KOPT-K1 (cell line): ENCODE measurements around the gene NDFIP2.

Experiments
- H3K27ac ChIP-seq: fragments of 200-600 bp; sonication (generic); 2 replicates; pipeline ENCODE4 v1.5.1; 2016; ENCODE audit warnings: antibody characterized with exemption, mild to moderate bottlenecking, low read depth, low read length; ENCODE audit not compliant: poor library complexity, severe bottlenecking
- H3K36me3 ChIP-seq: fragments of 200-600 bp; sonication (generic); 2 replicates; pipeline ENCODE4 v1.5.1; 2017; ENCODE audit warnings: antibody characterized with exemption, mild to moderate bottlenecking, low read length, moderate library complexity; ENCODE audit not compliant: insufficient read depth
- H3K9me3 ChIP-seq: fragments of 200-600 bp; sonication (generic); 2 replicates; pipeline ENCODE4 v1.5.1; 2017; ENCODE audit warnings: antibody characterized with exemption, low read length, mild to moderate bottlenecking; ENCODE audit not compliant: insufficient read depth, poor library complexity, severe bottlenecking

NDFIP2 gene

DNA sequence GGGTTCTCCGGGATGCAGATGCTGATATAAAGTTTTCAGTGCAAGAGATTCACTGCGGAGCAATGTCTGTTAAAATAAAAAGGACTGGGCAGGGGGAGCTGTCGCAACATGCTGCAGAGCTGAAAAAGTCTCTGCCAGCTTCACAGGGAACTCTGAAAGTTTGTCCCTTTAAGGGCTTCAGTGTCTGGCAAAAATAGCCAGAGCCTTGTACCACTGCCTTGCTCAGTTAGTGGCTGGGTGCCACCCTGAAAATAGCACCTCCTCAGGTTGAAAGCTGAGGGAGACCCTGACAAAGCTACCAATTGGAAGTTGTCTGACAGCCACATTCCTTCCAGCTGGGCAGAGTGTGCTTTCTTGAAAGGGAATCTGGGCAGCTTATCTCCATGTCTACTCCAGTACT lies 3.0 kb upstream of the NDFIP2 start:
- Histone ChIP-seq H3K9me3 (no peaks in the 10 kb centered on the region), H3K27ac (no peak overlapping the region), H3K36me3 (no peaks in the 10 kb centered on the region)

DNA sequence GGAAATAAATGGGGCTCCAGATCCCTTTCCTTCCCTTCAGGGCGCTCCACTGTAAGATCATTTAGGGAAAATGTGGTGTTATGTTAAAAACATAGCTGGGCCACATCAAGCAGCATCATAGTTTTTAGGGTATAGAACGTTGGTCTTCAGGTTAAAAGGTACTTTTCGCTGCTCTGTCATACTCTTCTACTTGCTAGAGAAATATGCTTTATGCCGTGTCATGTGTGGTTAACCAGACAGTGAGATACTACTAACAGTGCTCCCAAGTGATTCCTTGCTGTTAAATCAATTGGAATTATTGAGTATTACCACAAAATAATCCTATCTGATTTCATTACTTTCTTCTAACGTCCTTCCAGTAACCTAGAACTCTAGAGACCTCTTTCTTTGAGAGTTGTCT lies 1.1 kb upstream of the NDFIP2 start:
- Histone ChIP-seq H3K27ac (no peak overlapping the region), H3K36me3 (no peaks in the 10 kb centered on the region), H3K9me3 (no peaks in the 10 kb centered on the region)

- peak overlapping the region; percentile 65 for H3K27ac ChIP-seq
These were observed 714 bp downstream of the NDFIP2 start for GRCh38 chr13:79481685-79482052.

GRCh38 chr13:79482281-79482970 lies 1.5 kb downstream of the NDFIP2 start:
- Histone ChIP-seq H3K27ac (peak overlapping the region; percentile 65), H3K9me3 (no peaks in the 10 kb centered on the region), H3K36me3 (no peaks in the 10 kb centered on the region; the same call in 1 of the 2 replicates)

More at GRCh38 chr13:79481685-79482052, 714 bp downstream of the NDFIP2 start:
- H3K36me3 ChIP-seq = no peaks in the 10 kb centered on the region; the same call in 1 of the 2 replicates
- H3K9me3 ChIP-seq = no peaks in the 10 kb centered on the region

DNA sequence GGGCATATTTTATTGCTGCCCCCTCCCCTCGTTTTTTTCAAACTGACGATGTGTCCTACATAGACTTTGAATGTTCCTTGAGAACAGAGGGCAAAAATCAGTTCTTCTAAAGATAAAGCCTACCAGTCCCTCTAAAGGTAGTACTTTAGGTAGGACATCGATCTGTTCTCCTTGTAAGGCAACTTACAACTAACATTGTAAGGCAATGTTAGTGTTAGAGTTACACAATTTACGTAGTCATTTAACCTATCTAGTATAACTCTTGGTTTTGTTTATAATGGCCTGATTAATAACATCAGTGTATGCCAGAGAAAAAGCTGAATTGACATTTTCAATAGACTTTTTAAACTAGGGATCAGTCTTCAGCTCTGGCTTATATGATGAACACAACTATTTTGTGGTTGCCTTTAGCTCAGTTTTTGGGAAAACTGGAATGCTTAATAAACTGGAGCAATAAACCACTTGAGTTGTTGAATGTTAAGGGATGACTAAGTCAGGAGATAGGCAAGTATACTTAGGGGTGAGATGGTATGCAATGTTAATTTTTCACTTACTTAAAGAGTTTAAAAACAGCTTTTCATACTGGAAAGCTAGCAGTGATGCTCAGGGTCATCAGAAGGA lies 2.2 kb downstream of the NDFIP2 start:
- Histone ChIP-seq H3K27ac (peak overlapping the region; percentile 65), H3K36me3 (no peaks in the 10 kb centered on the region; the same call in 1 of the 2 replicates), H3K9me3 (no peaks in the 10 kb centered on the region)

GRCh38 chr13:79485014-79485811 lies 4.3 kb downstream of the NDFIP2 start:
- H3K9me3 ChIP-seq = no peaks in the 10 kb centered on the region
- peak overlapping the region; percentile 47 for H3K27ac ChIP-seq
- no peaks in the 10 kb centered on the region; the same call in 1 of the 2 replicates for H3K36me3 ChIP-seq

- Histone ChIP-seq H3K9me3 (no peaks in the 10 kb centered on the region), H3K27ac (no peak overlapping the region), H3K36me3 (no peaks in the 10 kb centered on the region; the same call in 1 of the 2 replicates)
These were observed 5.7 kb downstream of the NDFIP2 start for GRCh38 chr13:79486433-79487188.

DNA sequence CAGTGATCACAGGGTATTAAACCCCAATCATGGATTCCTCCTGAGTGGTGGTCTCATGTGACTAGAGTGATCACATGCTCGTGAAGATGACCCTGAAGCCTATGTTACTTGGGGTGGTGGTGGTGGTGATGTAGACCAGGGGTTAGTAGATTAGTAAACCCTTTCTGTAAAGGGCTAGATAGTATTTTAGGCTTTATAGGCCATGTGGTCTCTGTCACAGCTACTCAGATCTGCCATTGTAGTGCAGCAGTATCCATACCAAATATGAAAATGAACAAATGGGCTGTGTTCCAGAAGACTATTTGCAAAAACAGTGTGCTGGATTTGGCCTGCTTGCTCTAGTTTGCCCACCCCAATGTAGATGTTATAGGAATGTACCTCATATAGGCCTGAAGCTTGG lies 9.4 kb downstream of the NDFIP2 start:
- no peak overlapping the region for H3K27ac ChIP-seq

DNA sequence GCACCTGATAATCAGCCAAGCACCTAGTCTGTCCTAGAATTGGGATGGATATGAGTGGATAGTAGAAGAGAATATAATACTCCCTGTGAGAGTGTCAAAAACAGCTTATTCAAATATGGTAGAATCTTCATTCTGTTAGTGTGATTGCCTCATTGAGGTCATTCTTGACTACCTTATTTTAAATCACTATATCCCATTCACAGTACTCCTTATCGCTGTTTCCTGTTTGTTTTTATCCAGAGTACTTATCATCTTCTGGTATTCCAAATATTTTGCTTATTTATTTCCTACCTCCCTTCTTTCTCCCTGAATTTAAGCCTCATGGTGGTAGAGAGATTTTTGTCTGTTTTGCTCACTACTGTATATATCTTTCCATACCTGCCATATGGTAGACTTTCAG lies 9.9 kb downstream of the NDFIP2 start:
- Histone ChIP-seq H3K36me3 (no peaks in the 10 kb centered on the region; the same call in 1 of the 2 replicates), H3K9me3 (no peaks in the 10 kb centered on the region), H3K27ac (no peak overlapping the region)

More for the DNA sequence above, 9.4 kb downstream of the NDFIP2 start:
- Histone ChIP-seq H3K36me3 (no peaks in the 10 kb centered on the region; the same call in 1 of the 2 replicates), H3K9me3 (no peaks in the 10 kb centered on the region)

DNA sequence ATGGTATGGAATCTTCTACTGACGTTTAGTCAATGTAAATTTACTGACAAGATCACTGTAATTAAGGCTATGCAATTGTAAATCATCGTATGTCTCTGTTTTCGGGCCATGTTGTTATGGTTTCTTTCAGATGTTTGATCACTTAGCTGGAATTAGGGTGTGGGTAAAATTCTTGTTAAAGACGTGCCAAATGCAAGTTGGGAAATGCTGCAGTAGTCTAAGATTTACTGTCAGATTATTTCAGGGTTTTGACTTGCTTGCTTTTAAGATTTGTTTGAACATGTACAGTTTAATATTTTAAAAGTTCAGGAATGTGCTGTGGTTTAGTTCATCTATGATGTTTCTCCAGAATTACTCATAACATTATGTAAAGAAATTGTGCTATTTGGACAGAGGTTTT lies 10.8 kb downstream of the NDFIP2 start:
- H3K36me3 ChIP-seq = no peaks in the 10 kb centered on the region; the same call in 1 of the 2 replicates
- H3K27ac ChIP-seq = peak overlapping the region; percentile 53
- H3K9me3 ChIP-seq = no peaks in the 10 kb centered on the region

- H3K36me3 ChIP-seq = no peaks in the 10 kb centered on the region
- H3K9me3 ChIP-seq = no peaks in the 10 kb centered on the region
- H3K27ac ChIP-seq = peak overlapping the region; percentile 53
These were observed 11.4 kb downstream of the NDFIP2 start for GRCh38 chr13:79492313-79492798.

GRCh38 chr13:79492918-79493594 lies 12.1 kb downstream of the NDFIP2 start:
- Histone ChIP-seq H3K9me3 (no peaks in the 10 kb centered on the region), H3K27ac (peak overlapping the region; percentile 53), H3K36me3 (no peaks in the 10 kb centered on the region)

GRCh38 chr13:79496188-79496587 lies 15.2 kb downstream of the NDFIP2 start:
- no peaks in the 10 kb centered on the region for H3K36me3 ChIP-seq
- peak overlapping the region; percentile 21 for H3K27ac ChIP-seq
- H3K9me3 ChIP-seq = no peaks in the 10 kb centered on the region

DNA sequence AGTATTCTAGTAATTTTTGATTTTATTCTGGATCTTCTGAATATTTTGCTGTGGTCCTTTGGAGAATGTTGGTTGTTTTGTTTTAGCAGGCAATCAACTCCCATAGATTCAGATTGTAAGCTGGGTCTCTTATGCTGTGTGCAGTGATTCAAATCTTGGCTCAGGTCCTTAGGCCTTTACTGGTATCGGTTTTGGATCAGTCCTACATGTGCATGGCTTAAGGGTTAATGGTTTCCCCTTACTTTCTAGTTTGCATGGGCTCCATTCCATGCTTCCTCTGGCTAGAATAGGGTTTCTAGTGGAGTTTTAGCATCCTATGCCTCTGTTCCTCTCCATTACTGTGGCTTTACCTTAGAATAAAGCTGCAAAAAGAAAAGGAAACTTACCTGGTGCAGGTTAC lies 16.1 kb downstream of the NDFIP2 start:
- no peak overlapping the region for H3K27ac ChIP-seq
- H3K36me3 ChIP-seq = no peaks in the 10 kb centered on the region

More for the DNA sequence above, 16.1 kb downstream of the NDFIP2 start:
- no peaks in the 10 kb centered on the region for H3K9me3 ChIP-seq
